Lung (tissue), 12 donors: Measurements from ENCODE around the gene CA5A. TPM values are rescaled to one million over a fixed set of nuclear protein-coding genes. Genes with fewer than 3 reads are reported as not detected.

Experiments used
- ATAC-seq: fragments of 200-7000 bp; cut with Tn5 transposase; one replicate; pipeline ENCODE4 v1.9.1; 2020; ENCODE audit warnings: moderate number of reproducible peaks; ENCODE audit not compliant: insufficient read depth, low FRiP score
- DNase-seq, 3 donors: peaks; one replicate each; pipeline ENCODE4 v3.0.0-alpha.2; 2013 to 2017
- H3K27ac ChIP-seq, 2 donors: one replicate each; pipeline ENCODE4 v1.5.1; 2013; ENCODE audit warnings: mild to moderate bottlenecking in 2 of 2, moderate library complexity in 2 of 2, control low read depth in 1 of 2, inconsistent platforms in 1 of 2, low read depth in 1 of 2, low read length in 1 of 2
- H3K27me3 ChIP-seq, 3 donors: one replicate each; pipeline ENCODE4 v1.5.1; 2013; ENCODE audit warnings: low read length in 2 of 3; ENCODE audit not compliant: control insufficient read depth in 3 of 3, insufficient read depth in 3 of 3
- H3K36me3 ChIP-seq, 4 donors: one replicate each; pipeline ENCODE4 v1.5.1; 2013; ENCODE audit warnings: low read length in 4 of 4, mild to moderate bottlenecking in 1 of 4, moderate library complexity in 1 of 4; ENCODE audit not compliant: control insufficient read depth in 4 of 4, insufficient read depth in 4 of 4
- H3K4me1 ChIP-seq, 5 donors: one replicate each; pipeline ENCODE4 v1.5.1; 2013; ENCODE audit warnings: low read length in 5 of 5, mild to moderate bottlenecking in 2 of 5, moderate library complexity in 1 of 5; ENCODE audit not compliant: control insufficient read depth in 5 of 5, insufficient read depth in 5 of 5
- H3K4me3 ChIP-seq: one replicate; pipeline ENCODE4 v1.5.1; 2013; ENCODE audit warnings: mild to moderate bottlenecking, control low read depth, moderate library complexity
- H3K9ac ChIP-seq, 2 donors: one replicate each; pipeline ENCODE4 v1.5.1; 2013; ENCODE audit warnings: low read length in 2 of 2, control low read depth in 1 of 2; ENCODE audit not compliant: insufficient read depth in 1 of 2
- H3K9me3 ChIP-seq, 4 donors: one replicate each; pipeline ENCODE4 v1.5.1; 2013; ENCODE audit warnings: low read length in 3 of 4, mild to moderate bottlenecking in 1 of 4, moderate library complexity in 1 of 4; ENCODE audit not compliant: control insufficient read depth in 4 of 4, insufficient read depth in 3 of 4
- CTCF ChIP-seq: IDR thresholded peaks from 2 replicates; pipeline ENCODE4 v1.5.1; 2012; ENCODE audit warnings: mild to moderate bottlenecking; ENCODE audit errors: control extremely low read depth, extremely low read depth
- WGBS, 2 donors: extraction: QIAGEN DNeasy Blood & Tissue Kit; methylation state at CpG; one replicate each; pipeline ENCODE4 v1.1.7; 2013; 5-methylcytosine and 5-hydroxymethylcytosine counted together
- polyA plus RNA-seq, 2 donors: library from polyadenylated mRNA; stranded (reverse); fragments of 200-250 nt; gene quantifications; one replicate each; pipeline ENCODE4 v1.2.1, GENCODE V29; 2013
- total RNA-seq, 2 donors: library from RNA; depleted of rRNA in 1 of 2; stranded (reverse); fragments of >200 nt in 1 of 2; gene quantifications; one replicate each; pipeline ENCODE4 v1.2.1, GENCODE V29; 2014 to 2021
- donor health status: control.
- donor health status: control.
- donor health status: Bipolar disorder and iron deficiency.
- donor health status: healthy.
- donor health status: DM: yes; HTN: yes; CAD: no.

Gene CA5A
- total and polyA plus RNA-seq, 4 donors: 0.03 to 0.63 (median 0.14) TPM; not detected in 1

- no peak overlapping the region for H3K4me3 ChIP-seq
- no peak overlapping the region for H3K9ac ChIP-seq
- TF ChIP-seq CTCF: no peak
- no peak overlapping the region for H3K27ac ChIP-seq
- WGBS, 2 donors: 86 to 89% methylated on average over 5 of the region's 5 CpGs
- peaks cover 0 to 11% (median 2%) of the 10 kb centered on the region in 4 donors for H3K36me3 ChIP-seq
- DNase-seq (no peak), ATAC-seq (no peak)
- no peaks in the 10 kb centered on the region for H3K4me1 ChIP-seq
- no peaks in the 10 kb centered on the region for H3K9me3 ChIP-seq
- no peaks in the 10 kb centered on the region for H3K27me3 ChIP-seq
Observed at GRCh38 chr16:87978127-87978526, 41.8 kb upstream of the CA5A start.

GRCh38 chr16:87976665-87977064 is 40.3 kb upstream of the CA5A start:
- peaks cover 0 to 3% (median 2%) of the 10 kb centered on the region in 4 donors for H3K9me3 ChIP-seq
- DNase-seq: no peak
- H3K27me3 ChIP-seq: no peaks in the 10 kb centered on the region
- 84 to 90% methylated on average over 3 of the region's 3 CpGs for WGBS, 2 donors
- no peak for ATAC-seq
- no peak overlapping the region for H3K4me3 ChIP-seq
- H3K9ac ChIP-seq: no peak overlapping the region
- TF ChIP-seq CTCF: no peak
- H3K36me3 ChIP-seq: peaks cover 0 to 7% (median 2%) of the 10 kb centered on the region in 4 donors
- no peaks in the 10 kb centered on the region for H3K4me1 ChIP-seq
- H3K27ac ChIP-seq: no peak overlapping the region

- no peak for TF ChIP-seq CTCF
- DNase-seq: no peak
- no peak for ATAC-seq
- Histone ChIP-seq H3K9me3 (peaks cover 0 to 11% (median 3%) of the 10 kb centered on the region in 4 donors), H3K4me1 (no peaks in the 10 kb centered on the region), H3K27ac (no peak overlapping the region), H3K27me3 (no peaks in the 10 kb centered on the region), H3K9ac (no peak overlapping the region), H3K4me3 (no peak overlapping the region), H3K36me3 (peaks cover 0 to 5% (median 3%) of the 10 kb centered on the region in 4 donors)
- 58 to 75% methylated on average over 9 of the region's 9 CpGs for WGBS, 2 donors
Observed at GRCh38 chr16:87974178-87974577, 37.8 kb upstream of the CA5A start.

- Histone ChIP-seq H3K27ac (no peak overlapping the region), H3K4me1 (peaks cover 0 to 4% (median 0%) of the 10 kb centered on the region in 5 donors), H3K27me3 (no peaks in the 10 kb centered on the region), H3K36me3 (peaks cover 0 to 5% (median 1%) of the 10 kb centered on the region in 4 donors), H3K4me3 (no peak overlapping the region), H3K9ac (no peak overlapping the region), H3K9me3 (peaks cover 0 to 11% (median 3%) of the 10 kb centered on the region in 4 donors)
- no peak for TF ChIP-seq CTCF
- DNase-seq (no peak), ATAC-seq (no peak)
- WGBS, 2 donors: 22 to 52% methylated on average over 3 of the region's 3 CpGs
Observed at GRCh38 chr16:87973717-87974116, 37.4 kb upstream of the CA5A start.
